Upper lobe of right lung (tissue), 1 donor: ENCODE data around the gene NDFIP1. TPM values are rescaled to one million over a fixed set of nuclear protein-coding genes. Genes with fewer than 3 reads are reported as not detected.

ENCODE experiments used
- ATAC-seq: fragments of 200-7000 bp; cut with Tn5 transposase; one replicate; pipeline ENCODE4 v1.9.1; 2020; ENCODE audit warnings: mild to moderate bottlenecking, moderate library complexity
- DNase-seq: peaks from one replicate; pipeline ENCODE4 v3.0.0-alpha.2; 2020
- H3K27ac ChIP-seq: fragments of 200-600 bp; one replicate; pipeline ENCODE4 v1.8.0; 2022
- H3K27me3 ChIP-seq: fragments of 200-600 bp; one replicate; pipeline ENCODE4 v1.8.0; 2022; ENCODE audit warnings: mild to moderate bottlenecking
- H3K36me3 ChIP-seq: fragments of 200-600 bp; one replicate; pipeline ENCODE4 v1.8.0; 2022
- H3K4me1 ChIP-seq: fragments of 200-600 bp; one replicate; pipeline ENCODE4 v1.8.0; 2022
- H3K4me3 ChIP-seq: fragments of 200-600 bp; one replicate; pipeline ENCODE4 v1.8.0; 2022; ENCODE audit warnings: mild to moderate bottlenecking
- H3K9me3 ChIP-seq: fragments of 200-600 bp; one replicate; pipeline ENCODE4 v1.8.0; 2022
- CTCF ChIP-seq: fragments of 200-600 bp; IDR thresholded peaks from one replicate; pipeline ENCODE4 v1.8.0; 2022; ENCODE audit warnings: antibody characterized with exemption
- intact Hi-C: fragments of 100-400 bp; cut with DNase I; formaldehyde crosslinking; loops from one replicate; pipeline ENCODE4 v1.11.0; 2022
- total RNA-seq: library from RNA; stranded (reverse); fragmentation: NEBNext Ultra II Directional; extraction: Animal tissue kit (Norgen Biotek cat#: 25700); gene quantifications from one replicate; pipeline ENCODE4 v1.2.1, GENCODE V29; 2021
- donor health status: DM: no; HTN: yes; CAD: no; lungs with severe emphysema.

NDFIP1 gene
- total RNA-seq, 1 donor from 2014 or later: 68.1 TPM

DNA sequence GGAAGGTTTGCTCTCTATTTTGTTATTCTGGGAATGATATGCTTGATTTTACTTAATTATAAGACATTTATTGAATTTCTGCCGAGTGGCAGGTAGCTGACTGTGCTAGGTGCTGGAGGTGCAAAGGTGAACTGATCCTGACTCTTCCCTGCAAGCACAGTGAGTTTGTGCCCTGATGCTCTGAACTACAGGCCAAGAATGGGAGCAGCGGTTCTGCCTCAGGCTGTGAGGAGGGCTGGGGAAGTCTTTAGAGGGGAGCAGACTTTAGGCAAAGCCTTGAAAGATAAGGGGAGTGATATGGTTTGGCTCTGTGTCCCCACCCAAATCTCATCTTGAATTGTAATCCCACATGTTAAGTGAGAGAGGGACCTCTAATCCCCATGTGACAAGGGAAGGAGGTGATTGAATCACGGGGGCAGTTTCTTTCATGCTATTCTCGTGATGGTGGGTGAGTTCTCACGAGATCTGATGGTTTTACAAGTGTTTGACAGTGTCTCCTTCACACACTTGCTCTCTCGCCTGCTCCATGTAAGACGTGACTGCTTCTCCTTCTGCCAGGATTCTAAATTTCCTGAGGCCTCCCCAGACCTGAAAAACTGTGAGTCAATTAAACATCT lies 73.1 kb downstream of the NDFIP1 start:
- Histone ChIP-seq H3K4me1 (no peaks in the 10 kb centered on the region), H3K9me3 (no peaks in the 10 kb centered on the region), H3K36me3 (no peaks in the 10 kb centered on the region), H3K27me3 (no peaks in the 10 kb centered on the region), H3K27ac (no peak overlapping the region), H3K4me3 (no peak overlapping the region)
- DNase-seq (no peak), ATAC-seq (no peak)
- intact Hi-C loops: no loop called here
- no peak for TF ChIP-seq CTCF

DNA sequence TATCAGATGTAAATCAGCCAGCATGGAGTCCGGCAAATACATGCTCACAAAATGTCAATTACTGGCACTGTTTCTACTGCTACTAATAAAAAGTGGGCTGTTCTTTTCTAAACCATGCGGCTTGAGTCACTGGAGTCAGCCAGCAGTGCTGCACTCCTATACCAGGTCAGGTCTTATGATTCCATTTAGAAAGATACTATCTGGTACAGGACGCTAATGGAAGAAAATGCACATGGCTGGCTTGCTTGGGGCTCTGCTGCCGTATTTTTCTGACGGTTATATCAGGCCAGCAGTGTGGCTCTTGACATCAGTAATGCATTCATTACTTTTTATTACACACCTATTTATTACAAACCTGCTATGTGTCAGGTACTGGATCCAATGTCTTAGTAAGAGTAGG lies 74.3 kb downstream of the NDFIP1 start:
- no peak for DNase-seq
- ATAC-seq: no peak
- no peaks in the 10 kb centered on the region for H3K36me3 ChIP-seq
- H3K27me3 ChIP-seq: no peaks in the 10 kb centered on the region
- intact Hi-C loops: no loop called here
- TF ChIP-seq CTCF: no peak
- no peak overlapping the region for H3K4me3 ChIP-seq
- no peaks in the 10 kb centered on the region for H3K9me3 ChIP-seq
- no peaks in the 10 kb centered on the region for H3K4me1 ChIP-seq
- H3K27ac ChIP-seq: no peak overlapping the region

DNA sequence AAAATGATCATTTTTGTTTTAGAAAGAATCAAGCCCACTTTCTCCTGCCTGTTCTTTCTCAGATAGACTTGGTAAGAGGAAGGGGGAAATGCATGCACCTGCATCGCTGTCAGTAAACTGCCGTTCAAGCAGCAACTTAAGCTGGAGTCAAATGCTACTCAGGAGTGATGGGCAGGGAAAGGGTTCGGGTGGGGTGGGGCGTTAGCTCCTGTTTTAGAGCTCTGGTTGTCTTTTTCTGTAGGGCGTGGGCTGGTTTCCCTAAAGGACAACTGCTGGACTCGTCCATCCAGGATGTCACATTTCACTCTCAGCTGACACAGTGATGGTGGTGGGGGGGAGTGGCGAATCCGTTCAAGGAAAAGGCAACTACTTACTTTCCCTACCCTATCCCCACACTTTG lies 75.0 kb downstream of the NDFIP1 start:
- intact Hi-C loops: no loop called here
- TF ChIP-seq CTCF: no peak
- Histone ChIP-seq H3K27ac (no peak overlapping the region), H3K27me3 (no peaks in the 10 kb centered on the region), H3K36me3 (no peaks in the 10 kb centered on the region), H3K4me3 (no peak overlapping the region), H3K4me1 (no peaks in the 10 kb centered on the region), H3K9me3 (no peaks in the 10 kb centered on the region)
- ATAC-seq (no peak), DNase-seq (peak; percentile 7)

GRCh38 chr5:142184988-142185387 lies 76.4 kb downstream of the NDFIP1 start:
- no peak for TF ChIP-seq CTCF
- no peaks in the 10 kb centered on the region for H3K27me3 ChIP-seq
- ATAC-seq (no peak), DNase-seq (no peak)
- H3K9me3 ChIP-seq: no peaks in the 10 kb centered on the region
- H3K27ac ChIP-seq: no peak overlapping the region
- no peak overlapping the region for H3K4me3 ChIP-seq
- no peaks in the 10 kb centered on the region for H3K36me3 ChIP-seq
- intact Hi-C loops: no loop called here
- no peaks in the 10 kb centered on the region for H3K4me1 ChIP-seq

- TF ChIP-seq CTCF: no peak
- H3K9me3 ChIP-seq: no peaks in the 10 kb centered on the region
- no peak for ATAC-seq
- no peaks in the 10 kb centered on the region for H3K27me3 ChIP-seq
- no peak for DNase-seq
- intact Hi-C loops: no loop called here
- no peaks in the 10 kb centered on the region for H3K4me1 ChIP-seq
- H3K27ac ChIP-seq: no peak overlapping the region
- H3K36me3 ChIP-seq: no peaks in the 10 kb centered on the region
- no peak overlapping the region for H3K4me3 ChIP-seq
These were observed 77.9 kb downstream of the NDFIP1 start for GRCh38 chr5:142186514-142186856.
